ENCODE measurements around the gene CDX1.

Gene CDX1

GRCh38 chr5:150131978-150132694 is 34.4 kb upstream of the CDX1 start:
- no peak for DNase-seq

GRCh38 chr5:150132740-150133139 is 33.8 kb upstream of the CDX1 start:
- no peak for DNase-seq

GRCh38 chr5:150133581-150134197 is 32.9 kb upstream of the CDX1 start:
- DNase-seq, result no peak

GRCh38 chr5:150134198-150134588 is 32.4 kb upstream of the CDX1 start:
- no peak for DNase-seq

- DNase-seq, result no peak
These were observed 30.8 kb upstream of the CDX1 start for GRCh38 chr5:150135557-150136304.

- no peak for DNase-seq
These were observed 30.0 kb upstream of the CDX1 start for GRCh38 chr5:150136305-150137167.

GRCh38 chr5:150137168-150137957 is 29.2 kb upstream of the CDX1 start:
- DNase-seq, result no peak

- no peak for DNase-seq
These were observed 28.6 kb upstream of the CDX1 start for GRCh38 chr5:150137997-150138396.

- no peak for DNase-seq
These were observed 27.9 kb upstream of the CDX1 start for GRCh38 chr5:150138551-150139265.

GRCh38 chr5:150139334-150139733 is 27.2 kb upstream of the CDX1 start:
- DNase-seq, result no peak

GRCh38 chr5:150140830-150141229 is 25.7 kb upstream of the CDX1 start:
- no peak for DNase-seq

- no peak for DNase-seq
These were observed 24.9 kb upstream of the CDX1 start for GRCh38 chr5:150141544-150142184.

- DNase-seq, result no peak
These were observed 24.2 kb upstream of the CDX1 start for GRCh38 chr5:150142185-150142958.

GRCh38 chr5:150142959-150143349 is 23.6 kb upstream of the CDX1 start:
- no peak for DNase-seq

GRCh38 chr5:150143350-150144245 is 23.0 kb upstream of the CDX1 start:
- no peak for DNase-seq

- no peak for DNase-seq
These were observed 22.3 kb upstream of the CDX1 start for GRCh38 chr5:150144246-150144801.

- no peak for DNase-seq
These were observed 21.7 kb upstream of the CDX1 start for GRCh38 chr5:150144879-150145278.

- DNase-seq, result no peak
These were observed 20.3 kb upstream of the CDX1 start for GRCh38 chr5:150146235-150146634.
